Glomerular visceral epithelial cell (primary cell): ENCODE data around the gene MACROD2.

Source experiments
- DNase-seq: peaks from one replicate; pipeline ENCODE4 v3.0.0-alpha.2; 2016; ENCODE audit errors: extremely low spot score

The MACROD2 gene

DNA sequence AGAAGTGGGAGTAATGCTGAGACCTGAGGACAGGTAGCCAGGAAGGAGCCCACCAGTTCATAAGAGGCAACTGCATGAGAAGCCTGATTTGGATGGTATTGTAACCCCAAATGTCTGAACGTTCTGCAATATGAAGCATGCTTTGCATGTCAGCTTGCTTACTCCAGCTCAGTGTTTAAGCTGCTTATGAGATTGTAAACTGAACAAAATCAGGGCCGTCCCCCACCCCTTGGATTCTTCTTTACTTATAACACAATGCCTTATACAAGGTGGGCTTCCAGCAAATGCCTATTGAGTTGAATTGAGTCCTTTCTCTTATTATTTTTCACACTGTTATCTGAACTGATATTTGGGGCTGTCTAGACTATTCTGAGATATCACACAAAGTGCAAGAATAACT lies 1816.6 kb downstream of the MACROD2 start:
- no peak for DNase-seq

- DNase-seq = no peak
Measured at GRCh38 chr20:15812696-15813095, 1817.4 kb downstream of the MACROD2 start.

- DNase-seq = no peak
Measured at GRCh38 chr20:15814360-15814759, 1819.0 kb downstream of the MACROD2 start.

DNA sequence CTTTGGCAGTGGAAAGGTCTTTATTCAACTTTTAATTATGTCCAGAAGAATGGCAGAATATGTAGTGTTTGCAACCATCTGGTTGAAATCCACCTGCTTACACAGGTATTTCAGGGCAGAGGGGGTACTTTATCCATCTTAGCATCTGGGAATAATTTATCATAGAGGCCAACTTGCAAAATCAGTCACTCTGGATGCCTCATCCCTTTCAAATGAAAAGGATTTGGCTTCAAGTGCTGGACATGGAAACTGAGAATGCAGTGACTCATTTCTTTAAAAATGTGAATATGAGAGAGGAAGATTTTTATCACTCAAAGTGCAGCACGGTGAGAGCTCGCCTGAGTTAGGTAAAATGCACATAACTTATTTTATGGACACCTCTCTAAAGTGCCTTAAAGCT lies 1819.6 kb downstream of the MACROD2 start:
- no peak for DNase-seq

- DNase-seq = no peak
Measured at GRCh38 chr20:15817351-15817750, 1822.0 kb downstream of the MACROD2 start.

DNA sequence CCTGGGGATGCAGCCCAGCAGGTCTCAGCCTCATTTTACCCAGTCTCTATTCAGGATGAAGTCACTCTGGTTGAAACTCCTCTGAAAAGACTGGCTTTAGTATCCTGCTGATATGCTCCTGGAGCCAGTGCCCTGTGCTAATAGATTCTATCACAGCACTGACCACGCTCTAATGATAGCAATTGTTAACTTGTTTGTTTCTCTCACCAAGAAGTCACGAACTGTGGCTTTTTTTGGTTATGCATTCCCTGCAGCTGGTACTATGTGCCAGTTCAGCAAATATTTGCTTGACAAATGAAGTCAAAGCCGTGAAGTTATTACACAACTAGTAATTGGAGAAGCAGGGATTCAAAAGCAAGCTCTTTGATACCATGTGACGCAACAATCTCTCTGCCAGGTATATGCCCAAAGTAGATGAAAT lies 1823.3 kb downstream of the MACROD2 start:
- DNase-seq = no peak

DNA sequence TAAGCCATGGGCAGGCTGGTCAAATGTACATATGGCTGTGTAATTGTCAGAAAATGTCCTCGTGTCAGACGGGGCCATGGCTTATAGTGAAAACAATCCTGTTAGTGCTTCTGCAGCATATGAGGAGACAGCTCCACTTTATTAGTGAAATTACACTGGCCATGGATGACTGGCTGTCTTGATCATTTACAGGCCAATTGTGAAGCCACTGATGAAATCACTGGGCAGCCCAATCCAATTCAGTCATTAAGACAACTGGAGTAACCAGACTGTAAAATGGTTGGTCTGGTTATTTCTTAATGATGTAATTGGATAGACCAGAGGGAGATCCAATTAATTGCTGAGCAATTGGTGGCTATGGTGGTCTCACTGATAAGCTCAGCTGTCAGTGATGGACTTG lies 1828.4 kb downstream of the MACROD2 start:
- no peak for DNase-seq

DNA sequence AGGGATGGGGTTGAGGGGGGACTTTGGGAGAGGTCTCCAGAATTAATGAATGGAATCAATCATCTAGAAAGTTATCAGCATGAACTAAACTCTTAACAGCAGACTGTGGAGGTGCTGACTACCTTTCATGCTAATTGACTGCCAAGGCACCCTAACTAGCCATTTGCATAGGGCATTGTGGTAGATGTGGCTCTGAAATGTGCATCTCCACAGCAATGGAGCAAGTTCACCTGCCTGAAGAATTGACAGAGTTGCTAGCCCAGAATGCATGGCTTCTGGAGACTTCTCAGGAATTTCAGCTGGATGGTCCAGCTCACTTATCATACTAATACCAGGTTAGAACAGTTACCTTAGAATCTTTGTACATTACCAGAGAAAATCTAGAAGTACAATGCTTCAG lies 1832.3 kb downstream of the MACROD2 start:
- DNase-seq = no peak

DNA sequence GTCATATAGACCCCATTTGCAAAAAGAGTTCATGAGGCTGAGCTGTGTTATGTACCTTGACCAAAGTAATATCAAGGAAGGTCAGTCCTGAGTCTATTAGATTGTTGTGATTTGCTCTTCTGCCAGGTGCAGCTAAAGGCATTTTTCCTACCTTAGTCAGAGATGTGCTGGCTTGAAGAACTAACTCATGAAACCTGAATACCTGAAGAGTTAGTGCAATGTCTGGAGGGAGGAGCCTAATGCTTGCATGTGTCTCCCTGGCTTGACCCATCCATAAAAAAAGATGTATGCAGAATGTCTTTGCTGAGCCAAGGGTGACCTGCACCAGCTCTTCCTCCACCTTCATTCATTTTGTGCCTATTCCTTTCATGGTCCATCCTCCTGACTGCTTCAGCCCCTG lies 1835.9 kb downstream of the MACROD2 start:
- no peak for DNase-seq

DNA sequence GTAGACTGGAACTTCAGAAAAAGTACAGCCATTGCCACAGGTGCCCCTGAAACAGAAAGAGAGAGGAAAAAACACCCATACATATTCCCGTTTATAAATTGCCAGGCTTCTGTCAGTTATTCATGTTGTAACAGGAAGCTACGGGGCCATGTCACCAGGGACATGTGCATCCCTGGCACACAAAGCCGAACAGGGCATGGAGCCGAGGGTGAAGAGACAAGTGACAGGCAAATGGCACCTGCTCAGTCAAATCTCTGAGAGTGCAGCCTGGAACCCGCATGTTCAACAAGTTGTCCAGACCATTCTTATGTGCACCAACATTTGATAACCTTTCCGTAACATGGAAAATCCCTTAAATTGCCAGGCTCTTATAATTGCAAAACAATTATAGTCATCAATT lies 1837.2 kb downstream of the MACROD2 start:
- DNase-seq = no peak

DNA sequence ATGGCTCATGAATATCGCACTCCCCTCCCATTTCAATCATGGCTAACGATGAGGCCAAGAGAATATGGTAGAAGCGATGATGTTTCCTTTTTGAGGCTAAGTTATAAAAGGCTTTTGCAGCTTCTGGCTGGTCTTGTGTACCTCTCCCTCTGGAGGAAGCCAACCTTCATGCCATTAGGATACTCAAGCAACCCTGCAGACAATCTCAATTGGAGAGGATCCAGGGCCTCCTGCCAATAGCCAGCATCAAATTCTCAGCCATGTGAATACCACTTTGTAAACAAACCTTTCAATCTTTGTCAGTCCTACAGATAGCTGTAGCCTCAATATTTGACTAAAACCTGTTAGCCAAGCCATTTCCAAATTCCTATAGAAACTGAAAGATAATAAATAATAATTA lies 1839.5 kb downstream of the MACROD2 start:
- DNase-seq = no peak

DNA sequence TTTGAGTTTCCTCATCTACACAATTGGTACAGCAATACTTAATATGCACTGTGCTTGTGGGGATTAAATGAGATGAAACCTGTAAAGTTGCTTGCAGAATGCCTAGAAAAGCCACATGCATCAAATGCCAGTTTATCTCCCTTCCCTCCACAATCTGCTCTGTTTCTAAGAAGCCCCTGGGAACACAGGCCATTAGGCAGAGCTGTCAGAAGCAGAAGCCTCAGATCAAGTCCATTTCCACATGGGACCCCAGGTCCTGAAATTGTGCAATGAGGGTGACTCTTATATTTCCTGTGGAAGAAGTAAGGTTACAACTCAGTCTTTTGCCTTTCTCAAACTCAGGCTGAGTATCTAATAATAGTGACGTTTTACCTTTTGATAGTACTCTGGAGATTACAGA lies 1840.5 kb downstream of the MACROD2 start:
- no peak for DNase-seq

DNA sequence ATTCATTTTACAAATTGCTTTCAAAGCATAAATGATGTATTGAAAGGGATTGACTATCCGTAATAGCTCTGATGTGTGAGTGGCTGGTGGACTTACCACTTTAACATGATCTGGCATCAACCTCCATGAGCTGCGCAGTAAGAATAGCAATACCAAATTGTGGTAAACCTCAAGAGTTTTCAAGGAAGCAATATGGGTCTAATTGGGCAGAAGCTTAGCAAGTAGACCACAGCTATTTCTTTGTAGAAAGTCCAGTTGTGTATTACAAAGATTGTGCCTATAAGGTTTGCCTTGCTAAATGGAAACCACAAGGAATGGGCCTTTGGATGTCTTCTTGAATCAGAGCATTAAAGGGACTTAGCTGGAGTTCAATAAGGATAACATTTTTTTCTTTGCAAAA lies 1841.3 kb downstream of the MACROD2 start:
- DNase-seq = peak; percentile 37

DNA sequence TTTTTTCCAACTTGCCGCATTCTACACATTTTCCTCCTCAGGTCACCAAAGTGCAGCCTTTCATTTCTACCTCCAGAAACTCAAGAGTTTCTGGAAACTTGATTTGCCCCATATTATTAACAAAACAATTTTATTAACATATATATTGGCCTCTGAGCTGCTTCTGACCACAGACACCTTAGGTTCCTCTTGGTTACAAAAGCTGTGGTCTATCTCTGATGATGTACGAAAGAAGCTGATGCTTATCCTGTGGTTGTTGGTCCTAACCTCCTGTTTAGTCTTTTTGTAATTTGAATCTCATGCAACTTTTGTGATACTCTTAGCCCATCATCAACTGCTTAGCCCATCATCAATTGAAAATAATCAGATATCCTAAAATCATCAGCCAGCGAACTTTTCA lies 1842.2 kb downstream of the MACROD2 start:
- no peak for DNase-seq

DNA sequence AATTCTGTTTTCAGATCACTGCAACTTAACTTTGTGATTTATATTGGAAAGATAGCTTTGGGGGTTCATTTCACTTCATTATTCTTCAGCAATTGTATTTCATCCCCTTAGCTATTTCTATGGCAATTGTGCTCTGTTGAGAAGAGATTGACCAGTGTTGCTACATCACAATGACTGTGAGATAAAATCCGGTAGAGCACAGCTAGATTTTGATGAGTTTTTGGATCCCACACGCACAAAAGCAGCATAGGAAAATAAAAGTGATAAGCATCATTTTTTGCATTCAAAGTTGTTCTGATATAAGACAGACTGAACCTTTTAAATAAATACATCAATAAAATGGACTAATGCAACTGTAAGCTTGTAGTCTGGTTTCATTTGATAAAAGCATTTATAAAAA lies 1843.2 kb downstream of the MACROD2 start:
- DNase-seq = no peak

- no peak for DNase-seq
Measured at GRCh38 chr20:15840636-15841301, 1845.5 kb downstream of the MACROD2 start.

DNA sequence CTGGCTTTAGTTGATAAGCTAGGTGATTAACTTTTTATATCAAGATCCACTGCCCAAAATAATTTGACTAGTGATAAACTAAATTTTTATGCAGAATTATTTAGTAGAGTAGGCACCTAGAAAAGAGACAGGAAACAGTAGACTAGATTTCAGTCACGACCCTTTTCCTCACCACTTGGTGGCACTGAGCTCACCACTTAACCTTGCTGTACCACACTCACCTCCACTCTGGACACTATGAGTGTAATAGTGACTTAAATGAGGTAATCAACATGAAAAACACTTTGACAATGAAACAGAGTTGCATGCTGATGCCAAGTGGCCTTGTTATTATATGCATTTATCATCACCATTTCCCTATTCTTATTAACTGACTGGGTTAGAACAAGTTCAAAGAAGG lies 1847.6 kb downstream of the MACROD2 start:
- no peak for DNase-seq

GRCh38 chr20:15843777-15844176 lies 1848.5 kb downstream of the MACROD2 start:
- DNase-seq = no peak

DNA sequence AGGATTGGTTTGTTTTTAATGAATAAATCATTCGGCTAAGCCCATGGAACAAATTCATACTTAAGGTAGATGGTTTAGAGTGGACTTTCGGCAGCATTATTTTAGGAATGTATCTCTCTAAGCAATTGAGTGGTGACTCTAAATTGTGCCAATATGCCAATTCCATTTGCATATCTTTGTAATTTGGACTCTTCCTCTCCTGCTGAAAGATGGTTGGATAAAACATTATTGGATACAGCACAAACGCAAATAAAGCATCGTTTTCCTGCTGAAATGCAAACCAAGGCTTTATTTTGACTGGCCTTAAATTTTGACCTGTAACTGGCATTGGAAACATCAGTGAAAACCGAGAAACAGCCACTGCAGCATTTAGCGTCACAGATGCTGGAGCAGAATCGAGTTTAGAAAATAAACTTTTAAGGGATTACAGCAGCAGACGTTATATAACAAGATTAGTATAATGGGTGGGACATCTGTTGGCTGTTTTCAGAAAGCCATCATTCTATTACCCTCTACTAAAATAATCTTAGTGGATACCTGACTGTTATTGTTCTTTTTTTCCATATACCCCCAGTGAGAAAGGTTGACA lies 1852.0 kb downstream of the MACROD2 start:
- no peak for DNase-seq

GRCh38 chr20:15848126-15848525 lies 1852.8 kb downstream of the MACROD2 start:
- no peak for DNase-seq

GRCh38 chr20:15848995-15849610 lies 1853.8 kb downstream of the MACROD2 start:
- DNase-seq = no peak

- no peak for DNase-seq
Measured at GRCh38 chr20:15851576-15852215, 1856.4 kb downstream of the MACROD2 start.

DNA sequence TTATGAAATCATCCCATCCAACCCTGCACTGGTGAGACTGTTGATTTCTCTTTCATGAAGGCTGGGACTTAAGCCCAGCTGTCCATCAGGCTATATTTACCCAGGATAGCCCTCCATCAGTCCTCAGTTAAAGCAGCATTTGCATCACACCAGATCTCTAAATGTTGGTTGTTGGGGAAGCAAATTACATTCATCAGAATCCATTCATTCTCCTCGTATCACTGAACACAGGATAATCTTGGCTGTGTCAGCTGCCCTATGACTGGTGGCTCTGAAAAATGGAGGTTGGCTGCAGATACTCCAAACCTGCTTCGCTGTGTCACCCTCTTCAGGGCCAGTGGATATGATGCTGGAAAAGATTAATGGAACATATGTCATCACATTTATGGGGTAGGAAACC lies 1859.6 kb downstream of the MACROD2 start:
- DNase-seq = no peak
